ENCODE data around the gene COG3.
"Not testable (repeated sequence)": the region's sequence is repeated elsewhere in the genome, so short reads cannot be mapped to it uniquely, and the experiment has no call there.

The COG3 gene

DNA sequence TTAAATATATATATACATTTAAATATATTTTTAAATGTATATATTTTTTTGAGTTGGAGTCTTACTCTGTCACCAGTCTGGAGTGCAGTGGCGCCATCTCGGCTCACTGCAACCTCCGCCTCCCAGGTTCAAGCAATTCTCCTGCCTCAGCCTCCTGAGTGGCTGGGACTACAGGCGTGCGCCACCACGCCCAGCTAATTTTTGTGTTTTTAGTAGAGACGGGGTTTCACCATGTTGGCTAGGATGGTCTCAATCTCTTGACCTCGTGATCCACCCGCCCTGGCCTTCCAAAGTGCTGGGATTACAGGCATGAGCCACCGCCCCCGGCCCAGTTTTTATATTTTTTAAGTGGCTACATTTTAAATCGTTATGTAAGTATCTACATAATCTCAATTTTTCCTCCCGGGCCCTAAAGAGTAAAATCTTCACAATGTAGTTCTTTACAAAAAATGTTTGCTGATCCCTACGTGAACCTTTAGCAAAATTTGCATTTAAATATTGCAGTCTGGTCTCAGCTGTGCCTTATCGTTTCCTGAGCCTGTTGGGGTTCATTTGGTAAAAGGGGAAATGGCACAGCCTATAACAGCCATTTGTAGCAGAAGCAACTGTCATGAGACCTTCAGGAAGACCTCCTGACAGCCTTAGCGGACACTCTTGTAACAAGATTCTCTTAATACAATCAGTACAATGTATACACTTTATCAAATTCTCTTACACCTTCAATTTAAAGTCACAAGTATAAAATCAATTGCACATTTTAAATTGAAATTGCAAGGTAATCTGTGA, 38.5 kb upstream of the COG3 start:
- H3K4me2 ChIP-seq (ENCODE audit: low read depth, low read length, poor library complexity, severe bottlenecking); H3K9me3 ChIP-seq (ENCODE audit: insufficient read depth, low read length); H4K20me1 ChIP-seq (ENCODE audit: low read depth, low read length); H3K79me2 ChIP-seq (ENCODE audit: insufficient read depth, low read length); H3K9me2 ChIP-seq (replicated peaks; ENCODE audit: insufficient read depth, low read length); H3K4me3 ChIP-seq (ENCODE audit: insufficient read depth, low read length, poor library complexity, severe bottlenecking); H3K27ac ChIP-seq (ENCODE audit: low read depth, low read length); H3K36me3 ChIP-seq (ENCODE audit: low read length); H3F3A ChIP-seq (ENCODE audit: insufficient read depth); H3K27me3 ChIP-seq (ENCODE audit: low read length); H3K9ac ChIP-seq (ENCODE audit: low read length); H2AFZ ChIP-seq (ENCODE audit: low read depth, low read length, severe bottlenecking): not testable (repeated sequence)

DNA sequence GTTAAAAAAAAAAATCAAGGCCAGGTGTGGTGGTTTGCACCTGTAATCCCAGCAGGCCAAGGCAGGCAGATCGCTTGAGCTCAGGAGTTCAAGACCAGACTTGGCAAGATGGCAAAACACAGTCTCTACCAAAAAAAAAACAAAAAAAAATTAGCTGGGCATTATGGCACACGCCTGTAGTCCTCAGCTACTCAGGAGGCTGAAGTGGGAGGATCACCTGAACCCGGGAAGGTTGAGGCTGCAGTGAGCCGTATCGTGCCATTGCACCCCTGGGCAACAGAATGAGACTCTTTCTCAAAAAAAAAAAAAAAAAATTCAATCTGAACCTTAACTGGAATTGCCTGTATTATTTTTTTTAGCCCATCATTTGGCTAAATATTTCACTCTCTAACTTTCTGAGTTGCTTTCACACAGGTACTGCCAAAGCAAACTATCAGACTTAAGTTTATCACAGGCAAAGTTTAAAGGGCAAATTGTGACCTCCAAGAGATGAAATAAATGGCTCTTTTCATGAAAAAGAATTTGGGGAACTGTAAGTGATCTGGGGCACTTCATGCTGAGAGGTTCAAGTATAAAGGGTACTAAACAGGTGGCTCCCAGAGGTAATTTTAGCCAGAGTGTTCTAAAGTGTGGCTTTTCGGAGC, 31.9 kb upstream of the COG3 start:
- Histone ChIP-seq H3K79me2 (ENCODE audit: insufficient read depth, low read length) (no peaks in the 10 kb centered on the region), H3K9ac (ENCODE audit: low read length) (no peak overlapping the region), H3K36me3 (ENCODE audit: low read length) (no peaks in the 10 kb centered on the region), H3F3A (ENCODE audit: insufficient read depth) (no peaks in the 10 kb centered on the region), H3K4me2 (ENCODE audit: low read depth, low read length, poor library complexity, severe bottlenecking) (no peak overlapping the region), H3K27ac (ENCODE audit: low read depth, low read length) (no peak overlapping the region), H4K20me1 (ENCODE audit: low read depth, low read length) (no peaks in the 10 kb centered on the region), H3K9me3 (ENCODE audit: insufficient read depth, low read length) (no peaks in the 10 kb centered on the region), H2AFZ (ENCODE audit: low read depth, low read length, severe bottlenecking) (no peak overlapping the region), H3K9me2 (replicated peaks; ENCODE audit: insufficient read depth, low read length) (no peaks in the 10 kb centered on the region), H3K27me3 (ENCODE audit: low read length) (no peaks in the 10 kb centered on the region), H3K4me3 (ENCODE audit: insufficient read depth, low read length, poor library complexity, severe bottlenecking) (no peak overlapping the region)
- TF ChIP-seq EZH2phosphoT487 (conservative IDR thresholded peaks at IDR 0.05; ENCODE audit: low read length), result no peak
- TF ChIP-seq, protein P1, sequence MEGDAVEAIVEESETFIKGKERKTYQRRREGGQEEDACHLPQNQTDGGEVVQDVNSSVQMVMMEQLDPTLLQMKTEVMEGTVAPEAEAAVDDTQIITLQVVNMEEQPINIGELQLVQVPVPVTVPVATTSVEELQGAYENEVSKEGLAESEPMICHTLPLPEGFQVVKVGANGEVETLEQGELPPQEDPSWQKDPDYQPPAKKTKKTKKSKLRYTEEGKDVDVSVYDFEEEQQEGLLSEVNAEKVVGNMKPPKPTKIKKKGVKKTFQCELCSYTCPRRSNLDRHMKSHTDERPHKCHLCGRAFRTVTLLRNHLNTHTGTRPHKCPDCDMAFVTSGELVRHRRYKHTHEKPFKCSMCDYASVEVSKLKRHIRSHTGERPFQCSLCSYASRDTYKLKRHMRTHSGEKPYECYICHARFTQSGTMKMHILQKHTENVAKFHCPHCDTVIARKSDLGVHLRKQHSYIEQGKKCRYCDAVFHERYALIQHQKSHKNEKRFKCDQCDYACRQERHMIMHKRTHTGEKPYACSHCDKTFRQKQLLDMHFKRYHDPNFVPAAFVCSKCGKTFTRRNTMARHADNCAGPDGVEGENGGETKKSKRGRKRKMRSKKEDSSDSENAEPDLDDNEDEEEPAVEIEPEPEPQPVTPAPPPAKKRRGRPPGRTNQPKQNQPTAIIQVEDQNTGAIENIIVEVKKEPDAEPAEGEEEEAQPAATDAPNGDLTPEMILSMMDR (IDR thresholded peaks at IDR 0.05; ENCODE audit: insufficient read depth, low read length, poor library complexity, severe bottlenecking), result no peak

DNA sequence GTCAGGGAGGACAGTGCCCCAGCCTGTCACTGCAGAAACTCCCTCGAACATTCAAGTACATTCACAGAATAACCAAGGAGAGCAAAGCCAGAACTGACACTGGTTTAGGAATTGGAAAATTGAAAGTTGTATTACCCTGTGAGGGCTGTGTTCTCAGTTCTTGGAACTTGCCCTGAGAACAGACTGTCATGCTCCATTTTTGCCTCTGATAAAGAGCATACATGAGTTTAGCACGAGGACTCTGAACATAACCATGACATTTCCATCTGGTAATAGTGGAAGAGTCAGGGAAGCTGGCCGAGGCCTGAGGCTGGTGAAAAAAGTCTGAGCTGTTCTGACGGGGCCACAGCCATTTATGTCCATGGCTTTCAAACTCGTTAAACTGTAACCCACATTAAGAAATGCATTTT, 31.4 kb upstream of the COG3 start:
- H3K27me3 ChIP-seq (ENCODE audit: low read length), result no peaks in the 10 kb centered on the region
- TF ChIP-seq, protein P1 (IDR thresholded peaks at IDR 0.05; ENCODE audit: insufficient read depth, low read length, poor library complexity, severe bottlenecking), result no peak
- no peak for TF ChIP-seq EZH2phosphoT487 (conservative IDR thresholded peaks at IDR 0.05; ENCODE audit: low read length)
- H2AFZ ChIP-seq (ENCODE audit: low read depth, low read length, severe bottlenecking), result no peak overlapping the region
- no peaks in the 10 kb centered on the region for H4K20me1 ChIP-seq (ENCODE audit: low read depth, low read length)
- no peaks in the 10 kb centered on the region for H3K9me3 ChIP-seq (ENCODE audit: insufficient read depth, low read length)
- H3F3A ChIP-seq (ENCODE audit: insufficient read depth), result no peaks in the 10 kb centered on the region
- H3K36me3 ChIP-seq (ENCODE audit: low read length), result no peaks in the 10 kb centered on the region
- no peaks in the 10 kb centered on the region for H3K79me2 ChIP-seq (ENCODE audit: insufficient read depth, low read length)
- H3K9ac ChIP-seq (ENCODE audit: low read length), result no peak overlapping the region
- H3K4me3 ChIP-seq (ENCODE audit: insufficient read depth, low read length, poor library complexity, severe bottlenecking), result no peak overlapping the region
- no peak overlapping the region for H3K4me2 ChIP-seq (ENCODE audit: low read depth, low read length, poor library complexity, severe bottlenecking)
- H3K27ac ChIP-seq (ENCODE audit: low read depth, low read length), result no peak overlapping the region
- H3K9me2 ChIP-seq (replicated peaks; ENCODE audit: insufficient read depth, low read length), result no peaks in the 10 kb centered on the region

All from SU-DHL-6 (cell line).